Fibroblast of lung (primary cell): ENCODE measurements around the gene NIT1. TPM values are rescaled to one million over a fixed set of nuclear protein-coding genes. Genes with fewer than 3 reads are reported as not detected.

ENCODE experiments used
- DNase-seq, 2 donors: peaks; one replicate each; pipeline versions ENCODE4 v3.0.0 to v3.0.0-alpha.2; 2010; ENCODE audit warnings: low read depth in 2 of 2
- H2AFZ ChIP-seq: 2 replicates; pipeline ENCODE4 v1.5.1; 2012; ENCODE audit warnings: low read length, control low read depth, inconsistent platforms
- H3K27ac ChIP-seq: 2 replicates; pipeline ENCODE4 v1.5.1; 2011; ENCODE audit warnings: low read length, control low read depth; ENCODE audit not compliant: insufficient read depth
- H3K27me3 ChIP-seq: 2 replicates; pipeline ENCODE4 v1.5.1; 2011; ENCODE audit warnings: mild to moderate bottlenecking, low read length; ENCODE audit not compliant: control insufficient read depth, insufficient read depth
- H3K36me3 ChIP-seq: 2 replicates; pipeline ENCODE4 v1.5.1; 2011; ENCODE audit warnings: low read length; ENCODE audit not compliant: control insufficient read depth, insufficient read depth
- H3K4me1 ChIP-seq: 2 replicates; pipeline ENCODE4 v1.5.1; 2011; ENCODE audit warnings: low read length; ENCODE audit not compliant: control insufficient read depth, insufficient read depth; ENCODE audit errors: extremely low read depth
- H3K4me2 ChIP-seq: 2 replicates; pipeline ENCODE4 v1.5.1; 2011; ENCODE audit warnings: low read length, control low read depth; ENCODE audit not compliant: insufficient read depth; ENCODE audit errors: extremely low read depth
- H3K4me3 ChIP-seq, 4 experiments: fragments of 200-600 bp in 1 of 4; sonication (generic) in 1 of 4; replicated peaks in 1 of 4; 2 replicates each; pipeline ENCODE4 v1.5.1; 2011 to 2016; ENCODE audit warnings: low read length in 4 of 4, low read depth in 3 of 4, mild to moderate bottlenecking in 3 of 4, control low read depth in 2 of 4, inconsistent platforms in 1 of 4, mixed read lengths in 1 of 4; ENCODE audit not compliant: insufficient read depth in 1 of 4; ENCODE audit errors: control extremely low read depth in 1 of 4
- H3K79me2 ChIP-seq: 2 replicates; pipeline ENCODE4 v1.5.1; 2012; ENCODE audit warnings: mild to moderate bottlenecking, low read length, inconsistent platforms; ENCODE audit not compliant: control insufficient read depth, insufficient read depth
- H3K9ac ChIP-seq: 2 replicates; pipeline ENCODE4 v1.5.1; 2011; ENCODE audit warnings: mild to moderate bottlenecking, low read length, control low read depth; ENCODE audit not compliant: insufficient read depth
- H3K9me3 ChIP-seq: 2 replicates; pipeline ENCODE4 v1.5.1; 2012; ENCODE audit warnings: low read depth, low read length; ENCODE audit not compliant: control insufficient read depth, insufficient read depth
- H4K20me1 ChIP-seq: 2 replicates; pipeline ENCODE4 v1.5.1; 2011; ENCODE audit warnings: low read length; ENCODE audit not compliant: control insufficient read depth, insufficient read depth; ENCODE audit errors: extremely low read depth
- CTCF ChIP-seq, 2 donors: IDR thresholded peaks in 1 of 2; conservative IDR thresholded peaks in 1 of 2; 1 replicate in 1 of 2; 2 replicates in 1 of 2; pipeline ENCODE4 v1.5.1; 2011 to 2012; ENCODE audit warnings: low read length in 2 of 2, control low read depth in 1 of 2, inconsistent platforms in 1 of 2, low read depth in 1 of 2, mild to moderate bottlenecking in 1 of 2
- EZH2 ChIP-seq: IDR thresholded peaks from 2 replicates; pipeline ENCODE4 v1.5.1; 2012; ENCODE audit warnings: low read length, control low read depth, mild to moderate bottlenecking; ENCODE audit errors: missing control alignments
- polyA plus RNA-seq, 2 donors: library from polyadenylated mRNA; depleted of rRNA in 1 of 2; stranded (reverse) in 1 of 2; unstranded in 1 of 2; fragments of >200 nt; gene quantifications; 2 replicates each; pipeline ENCODE4 v1.2.1, GENCODE V29; 2011 to 2012; ENCODE audit warnings: missing spikeins in 1 of 2
- total RNA-seq: library from RNA; depleted of rRNA; stranded (reverse); fragments of >200 nt; gene quantifications from 2 replicates; pipeline ENCODE4 v1.2.1, GENCODE V29; 2014

Gene NIT1
- total and polyA plus RNA-seq, 2 donors (not counting 1 experiment from before 2014, with no cell fraction given), result 30.6 to 42.6 TPM

GRCh38 chr1:161071886-161072371 lies 46.0 kb upstream of the NIT1 start:
- no peak overlapping the region for H3K4me3 ChIP-seq
- no peaks in the 10 kb centered on the region for H3K4me1 ChIP-seq
- no peak overlapping the region for H3K9ac ChIP-seq
- TF ChIP-seq EZH2, result no peak
- peak; percentile 43 to 63 for TF ChIP-seq CTCF (conservative IDR thresholded peaks at IDR 0.05 in 1 of 2, IDR thresholded peaks at IDR 0.05 in 1 of 2; ENCODE audit: low read depth in 1 of 2, low read length in 2 of 2)
- H3K27ac ChIP-seq, result no peak overlapping the region
- peaks cover 4% of the 10 kb centered on the region for H3K27me3 ChIP-seq
- H3K36me3 ChIP-seq, result no peaks in the 10 kb centered on the region
- no peaks in the 10 kb centered on the region for H4K20me1 ChIP-seq
- H3K79me2 ChIP-seq, result no peaks in the 10 kb centered on the region
- no peaks in the 10 kb centered on the region for H3K9me3 ChIP-seq
- no peak overlapping the region for H2AFZ ChIP-seq
- DNase-seq, result peak; percentile 19 to 57
- H3K4me2 ChIP-seq, result no peak overlapping the region

GRCh38 chr1:161072751-161073449 lies 45.0 kb upstream of the NIT1 start:
- no peak overlapping the region for H2AFZ ChIP-seq

More at GRCh38 chr1:161072751-161073449, 45.0 kb upstream of the NIT1 start:
- Histone ChIP-seq H3K27me3 (peaks cover 1% of the 10 kb centered on the region), H3K9ac (no peak overlapping the region), H3K4me3 (no peak overlapping the region), H3K4me2 (no peak overlapping the region), H3K9me3 (no peaks in the 10 kb centered on the region), H3K36me3 (no peaks in the 10 kb centered on the region), H3K4me1 (no peaks in the 10 kb centered on the region), H4K20me1 (no peaks in the 10 kb centered on the region), H3K27ac (no peak overlapping the region), H3K79me2 (no peaks in the 10 kb centered on the region)
- DNase-seq, result no peak
- no peak for TF ChIP-seq CTCF (conservative IDR thresholded peaks at IDR 0.05 in 1 of 2, IDR thresholded peaks at IDR 0.05 in 1 of 2; ENCODE audit: low read depth in 1 of 2, low read length in 2 of 2)
- no peak for TF ChIP-seq EZH2
